HG02852 (cell line): ENCODE data around the gene CHST8.

Source experiments
- ATAC-seq: cut with Tn5 transposase; IDR thresholded peaks from one replicate; pipeline ENCODE4 v1.9.1; 2021; ENCODE audit warnings: mild to moderate bottlenecking, moderate library complexity; ENCODE audit not compliant: unreplicated experiment

The CHST8 gene

DNA sequence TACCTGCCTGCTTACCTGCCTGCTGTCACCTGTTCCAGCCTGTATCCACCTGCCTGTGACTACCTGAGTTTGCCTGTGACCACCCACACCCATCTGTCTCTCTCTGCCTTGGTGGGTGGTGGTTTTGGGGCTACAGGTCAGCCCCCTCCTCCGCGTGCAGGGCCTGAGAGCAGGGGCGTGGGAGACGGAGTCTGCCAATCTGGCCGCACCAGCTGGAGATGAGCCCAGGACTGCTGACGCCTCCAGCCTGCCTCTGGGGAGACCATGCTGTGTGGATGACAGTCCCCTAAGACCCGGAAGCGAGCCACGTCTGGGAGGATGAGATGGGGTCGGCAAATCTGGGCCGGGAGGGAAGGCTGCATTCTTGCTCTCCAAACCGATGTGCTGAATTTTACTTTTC, 159.0 kb downstream of the CHST8 start:
- ATAC-seq: no peak

DNA sequence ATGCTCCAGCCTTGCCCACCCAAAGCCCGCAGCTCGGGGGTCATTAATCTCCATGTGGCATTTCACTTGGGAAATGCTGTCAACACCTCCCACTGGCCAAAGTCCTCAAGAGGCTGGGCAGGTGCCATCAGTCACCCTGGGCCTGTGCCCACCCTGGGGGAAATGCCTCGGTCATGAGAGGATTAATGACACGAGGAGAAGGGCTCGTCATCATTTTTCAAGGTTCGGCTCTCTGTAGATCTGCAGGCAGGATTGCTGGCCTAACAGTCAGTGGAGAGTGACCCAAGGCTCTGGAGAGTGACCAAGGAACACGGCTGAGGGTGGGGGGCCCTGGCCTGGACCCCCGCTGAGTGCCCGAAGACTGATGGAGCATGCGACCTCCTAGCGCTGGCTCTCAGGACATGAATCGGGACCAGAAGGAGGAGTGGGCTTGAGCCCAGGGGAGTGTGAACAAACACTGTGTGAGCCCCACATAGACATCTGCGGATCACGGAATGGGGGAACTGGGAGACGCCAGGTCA, 159.7 kb downstream of the CHST8 start:
- ATAC-seq: no peak

DNA sequence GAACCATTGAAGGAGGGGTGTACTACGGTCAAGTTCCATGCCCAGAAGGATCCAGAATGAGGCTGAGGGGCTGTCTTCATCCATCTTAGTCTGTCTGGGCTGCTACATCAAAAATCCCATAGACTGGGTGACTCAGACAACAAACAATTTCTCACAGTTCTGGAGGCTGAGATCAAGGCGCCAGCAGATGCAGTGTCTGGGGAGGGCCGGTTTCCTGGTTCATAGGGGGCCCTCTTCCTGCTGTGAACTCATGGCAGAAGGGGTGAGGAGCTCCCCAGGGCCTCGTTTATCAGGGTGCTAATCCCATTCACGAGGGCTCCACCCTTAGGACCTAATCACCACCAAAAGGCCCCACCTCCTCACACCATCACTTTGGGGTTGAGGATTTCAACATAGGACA, 160.2 kb downstream of the CHST8 start:
- ATAC-seq: no peak

DNA sequence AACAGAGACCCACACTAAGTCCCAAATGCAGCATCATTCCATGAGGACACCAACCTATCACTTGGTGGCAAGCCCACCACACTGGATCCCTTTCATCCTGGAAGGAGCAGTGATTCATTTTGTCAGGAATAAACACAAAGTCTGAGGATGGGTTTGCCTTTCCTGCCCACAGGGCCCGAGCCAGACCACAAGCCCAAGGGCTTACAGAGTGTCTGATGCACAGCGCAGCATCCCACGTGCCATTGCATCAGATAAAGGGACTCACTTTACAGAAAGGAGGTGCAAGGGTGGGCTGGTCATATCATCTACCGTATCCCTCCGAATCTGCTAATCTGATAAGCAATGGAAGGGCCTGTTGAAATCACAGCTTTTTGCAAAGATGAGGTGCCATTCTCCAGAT, 162.7 kb downstream of the CHST8 start:
- no peak for ATAC-seq

DNA sequence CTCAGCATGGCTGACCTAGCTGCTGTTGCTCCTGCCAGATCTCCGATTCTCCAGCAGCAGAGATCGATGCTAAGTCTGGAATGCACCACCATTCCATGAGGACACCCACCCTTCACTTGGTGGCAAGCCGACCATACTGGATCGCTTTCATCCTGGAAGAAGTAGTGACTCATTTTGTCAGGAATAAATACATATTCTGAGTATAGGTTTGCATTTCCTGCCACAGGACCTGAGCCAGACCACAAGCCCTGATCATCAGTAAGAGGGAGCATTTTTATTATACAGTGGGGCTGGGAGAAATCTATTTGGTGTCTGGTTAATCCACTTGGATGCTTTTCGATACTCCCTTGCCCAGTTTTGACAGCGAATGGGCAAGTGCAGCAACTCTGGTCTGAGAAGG, 164.0 kb downstream of the CHST8 start:
- no peak for ATAC-seq

DNA sequence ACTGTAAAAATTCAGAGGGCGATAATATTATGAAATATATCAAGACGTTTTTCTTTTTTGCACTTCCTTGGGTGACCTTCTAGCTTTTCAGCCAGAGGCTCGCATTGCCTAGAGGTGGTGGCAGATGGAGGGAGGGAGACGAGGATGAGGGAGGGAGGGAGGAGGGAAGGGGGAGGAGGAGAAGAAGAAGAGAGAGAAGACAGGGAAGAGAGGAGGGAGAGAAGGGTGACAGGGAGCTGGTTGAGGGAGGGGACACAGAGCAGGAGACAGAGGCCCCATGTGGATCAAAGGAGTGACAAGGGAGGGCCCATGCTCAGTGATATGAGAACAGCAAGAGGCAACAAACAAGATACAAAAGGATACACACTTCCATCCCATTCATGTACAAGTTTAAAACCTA, 166.9 kb downstream of the CHST8 start:
- ATAC-seq: no peak

DNA sequence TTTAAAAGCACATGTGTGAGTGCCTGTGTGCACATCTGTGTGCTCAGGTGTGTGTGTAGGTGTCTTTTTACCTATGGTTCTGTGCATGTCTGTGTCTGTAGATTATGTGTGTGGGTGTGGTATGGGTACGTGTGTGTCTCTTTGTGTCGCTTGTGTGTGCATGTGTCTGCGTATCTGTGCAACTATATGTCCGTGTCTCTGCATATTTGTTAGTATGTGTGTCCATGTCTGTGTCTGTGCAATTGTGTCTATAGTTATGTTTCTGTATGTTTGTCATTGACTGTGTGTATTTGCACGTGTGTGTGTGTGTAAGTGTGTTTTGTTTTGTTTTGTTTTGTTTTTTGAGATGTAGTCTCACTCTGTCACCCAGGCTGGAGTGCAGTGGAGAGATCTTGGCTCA, 167.6 kb downstream of the CHST8 start:
- ATAC-seq: no peak

DNA sequence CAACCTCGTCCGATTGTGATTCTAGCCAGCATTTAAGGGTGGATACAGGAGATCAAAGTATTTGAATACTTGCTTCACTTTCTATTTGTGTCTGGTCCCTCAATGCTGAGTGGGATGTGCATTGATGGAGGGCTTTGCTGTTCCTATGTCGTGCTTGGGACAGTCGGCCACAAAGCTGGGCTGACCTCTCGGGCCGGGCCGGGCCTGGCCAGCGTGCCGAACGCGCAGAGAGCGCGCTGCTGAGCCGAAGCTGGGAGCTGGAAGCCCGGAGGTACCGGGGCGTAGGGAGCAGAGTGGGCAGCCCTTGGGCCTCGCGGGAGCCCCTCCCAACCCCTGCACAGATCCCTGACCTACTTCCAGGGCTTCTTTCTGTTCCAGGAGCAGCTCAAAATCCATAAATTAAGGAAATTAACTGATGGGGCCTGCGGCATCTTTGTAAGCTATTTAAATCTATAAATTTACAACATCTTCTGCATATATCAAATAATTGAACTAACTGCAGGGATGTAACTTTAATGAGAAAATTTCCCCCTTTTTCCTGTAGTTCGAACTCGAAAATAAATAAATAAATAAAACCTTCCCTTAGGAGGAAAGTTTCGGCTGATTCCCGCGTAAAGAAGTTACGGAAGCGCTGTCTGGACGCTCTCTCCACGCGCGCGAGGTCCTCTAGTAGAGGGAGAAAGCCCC, 173.1 kb downstream of the CHST8 start:
- ATAC-seq: no peak

DNA sequence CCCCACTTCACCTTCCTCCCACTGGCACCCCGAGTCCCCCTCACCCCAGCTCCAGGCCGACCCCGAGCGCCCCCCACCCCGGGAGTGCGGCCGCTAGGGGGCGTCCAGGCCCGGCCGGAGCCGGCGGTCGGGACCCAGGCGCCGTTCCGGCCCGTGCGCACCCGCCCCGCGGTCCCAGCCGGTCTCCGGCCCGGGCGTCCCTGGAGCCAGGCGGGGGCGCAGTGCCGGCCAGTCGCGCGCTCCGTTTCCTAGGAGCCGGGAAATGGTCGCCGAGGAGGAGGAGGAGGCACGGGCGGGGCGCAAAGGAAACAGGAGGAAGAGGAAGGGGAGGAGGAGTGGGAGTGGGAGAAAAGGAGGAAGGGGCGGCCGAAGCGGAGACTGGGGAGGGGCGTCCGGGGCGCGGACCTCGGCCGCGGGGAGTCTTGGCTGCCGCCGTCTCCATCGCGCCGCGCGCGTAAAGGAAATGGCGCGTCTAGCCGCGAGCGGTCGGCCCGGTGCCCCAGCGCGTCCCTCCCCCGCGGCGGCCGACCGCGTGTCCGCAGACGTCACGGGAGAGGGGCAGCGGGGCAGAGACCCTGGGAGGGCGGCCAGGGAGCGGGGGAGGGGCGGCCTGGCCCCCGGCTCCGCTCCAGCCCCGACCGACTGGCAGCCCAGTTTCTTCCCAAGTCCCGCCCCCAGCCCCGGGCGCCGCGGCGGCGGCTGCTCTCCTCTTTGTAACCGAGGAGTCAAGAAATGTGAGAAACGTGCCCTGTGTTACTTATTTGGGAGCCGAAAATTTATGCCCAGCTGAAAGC, 173.8 kb downstream of the CHST8 start:
- ATAC-seq: no peak

DNA sequence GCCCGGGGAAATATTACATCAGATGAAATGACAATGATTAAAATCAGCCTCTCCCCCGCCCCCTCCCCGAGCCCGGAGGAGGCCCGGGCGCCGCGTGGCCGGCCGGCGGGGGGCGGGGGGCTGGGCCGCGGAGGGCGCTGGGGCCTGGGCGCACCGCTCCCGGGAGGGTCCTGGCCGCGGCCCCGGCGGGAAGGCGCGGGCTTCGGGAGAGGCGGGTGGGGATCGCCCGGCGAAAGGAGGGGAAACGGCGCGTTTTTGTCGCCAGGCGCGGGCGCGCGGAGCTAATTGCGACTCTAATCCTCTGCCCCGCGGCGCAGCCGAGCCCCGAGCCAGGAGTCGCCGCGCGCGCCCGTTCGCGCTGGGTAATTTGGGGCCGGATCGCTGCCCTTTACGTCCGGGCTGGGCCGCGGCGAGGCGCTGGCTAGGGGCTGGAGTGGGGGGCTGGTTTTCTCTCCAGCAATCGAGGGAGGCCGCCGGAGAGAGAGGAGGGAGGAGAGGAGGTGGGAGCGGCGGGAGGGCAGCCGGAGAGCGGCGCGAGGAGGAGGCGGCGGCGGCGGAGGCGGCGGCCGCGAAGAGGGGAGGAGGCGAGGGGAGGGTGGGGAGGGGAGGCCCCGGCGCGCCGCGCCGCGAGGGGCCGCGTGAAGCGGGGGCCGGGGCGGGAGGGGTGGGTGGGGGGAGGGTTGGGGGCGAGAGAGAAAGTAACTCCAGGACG, 174.6 kb downstream of the CHST8 start, which contains the start of gene KCTD15:
Gene KCTD15 (plus strand): TSS at position 707 of the 712 bp plus-strand sequence. CDS start 3,585 bp downstream, outside the sequence.
- no peak for ATAC-seq

DNA sequence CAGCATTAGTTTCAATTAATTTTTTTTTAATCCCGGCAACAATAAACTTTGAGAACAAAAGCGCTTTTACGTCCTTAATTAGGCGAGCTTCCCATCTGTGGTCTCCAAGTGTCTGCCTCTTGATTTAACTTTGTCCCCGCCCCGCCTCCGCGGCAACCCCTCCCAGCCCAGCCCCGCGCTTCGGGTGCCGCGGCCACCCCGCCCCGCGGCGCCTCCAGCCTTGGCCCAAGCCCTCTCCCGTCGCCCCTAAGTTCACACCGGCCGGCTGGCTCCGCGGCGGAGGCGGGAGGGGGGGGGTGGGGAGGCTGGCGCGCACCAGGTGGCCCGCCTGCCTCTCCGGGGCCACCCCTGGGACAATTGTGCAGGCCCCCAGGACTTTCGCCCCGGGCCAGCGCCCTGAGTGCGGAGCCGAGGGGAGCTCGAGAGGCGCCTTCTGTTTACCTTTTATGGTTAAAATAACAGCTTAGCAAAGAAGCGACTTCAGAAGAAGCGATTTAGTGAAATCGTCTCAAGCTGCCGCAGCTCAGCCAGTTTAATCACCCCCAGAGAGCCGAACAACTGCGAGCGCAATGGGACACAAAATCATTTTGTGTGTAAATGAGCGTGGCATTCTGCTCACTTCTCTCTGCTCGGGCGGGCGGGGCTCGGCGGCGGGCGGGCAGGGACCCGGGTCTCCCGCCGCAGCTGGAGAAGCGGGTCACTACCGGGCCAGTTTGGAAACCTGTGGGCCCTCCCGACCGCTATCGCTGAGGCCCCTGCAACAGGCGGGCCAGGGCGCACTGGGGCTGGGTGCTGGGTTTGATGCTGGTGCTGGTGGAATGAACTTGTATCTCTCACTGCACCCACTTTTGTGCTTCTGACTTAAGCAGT, 176.3 kb downstream of the CHST8 start:
- ATAC-seq: no peak

DNA sequence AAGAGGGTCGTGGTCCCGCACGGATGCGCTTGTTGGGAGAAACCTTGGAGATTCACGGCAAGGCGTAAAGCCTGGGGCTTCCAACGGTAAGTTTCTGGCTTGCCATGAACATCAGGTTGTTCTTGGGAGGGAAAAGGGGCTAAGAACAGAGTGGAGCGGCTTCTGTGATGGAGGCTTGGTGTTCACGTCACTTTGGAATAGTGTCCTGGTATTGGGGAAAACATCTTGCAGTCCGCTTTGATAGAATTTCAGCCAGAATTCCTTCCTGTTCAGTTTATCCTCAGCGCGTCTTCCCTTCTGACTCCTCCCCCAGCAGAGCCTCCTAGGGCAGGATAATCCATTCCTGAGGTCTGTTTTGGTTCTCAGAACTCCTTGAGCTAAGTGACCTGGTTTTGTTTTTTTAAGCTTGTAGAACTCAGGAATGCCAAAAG, 176.9 kb downstream of the CHST8 start:
- ATAC-seq: no peak

DNA sequence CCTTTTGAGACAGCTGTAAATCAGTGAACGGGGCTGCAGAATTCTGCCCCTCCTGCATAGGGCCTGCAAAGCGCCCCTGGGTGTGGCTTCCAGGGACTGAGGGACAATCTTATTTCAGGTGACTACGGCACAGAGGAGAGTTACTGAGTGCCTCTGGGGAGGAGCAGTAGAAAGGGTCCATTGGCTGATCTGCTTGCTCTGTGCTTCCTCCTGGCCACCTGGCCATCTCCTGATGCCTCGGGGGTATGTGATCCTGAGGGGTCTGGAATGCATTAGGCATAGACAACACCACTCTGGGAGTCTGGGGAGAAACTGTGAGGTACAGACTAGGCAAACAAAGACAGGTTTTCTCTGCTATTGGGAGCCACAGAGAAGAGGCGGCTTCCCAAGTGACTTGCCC, 177.7 kb downstream of the CHST8 start:
- no peak for ATAC-seq

DNA sequence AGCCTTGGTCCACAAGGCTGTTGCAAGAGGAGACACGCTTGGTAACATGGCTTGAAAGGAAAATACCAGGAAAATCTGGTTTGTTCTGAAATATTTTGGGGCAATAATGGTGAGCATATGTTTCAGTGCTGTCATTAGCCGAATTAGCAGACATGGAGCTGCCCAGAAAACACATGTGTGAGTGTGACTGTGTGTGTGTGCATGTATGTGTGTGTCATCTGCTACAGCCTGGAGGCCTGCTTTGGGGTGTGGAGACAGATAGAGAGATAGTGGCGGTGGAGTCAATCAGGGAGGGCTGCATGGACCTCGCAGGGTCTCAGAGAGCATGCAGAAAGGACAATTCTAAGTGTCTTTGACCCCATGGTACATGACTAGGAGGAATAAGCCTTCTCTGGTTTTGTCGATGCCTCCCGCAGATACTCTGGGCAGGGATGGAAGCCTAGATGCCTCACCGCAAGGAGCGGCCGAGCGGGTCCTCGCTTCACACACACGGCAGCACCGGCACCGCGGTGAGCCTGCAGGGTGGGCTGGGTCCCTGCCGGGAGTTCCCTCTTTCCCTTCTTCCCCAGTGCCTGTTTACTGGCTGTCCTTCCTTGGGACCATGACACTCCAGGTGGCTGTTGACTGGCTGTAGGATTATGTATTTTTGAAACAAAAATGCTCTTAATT, 178.4 kb downstream of the CHST8 start:
- ATAC-seq: no peak

DNA sequence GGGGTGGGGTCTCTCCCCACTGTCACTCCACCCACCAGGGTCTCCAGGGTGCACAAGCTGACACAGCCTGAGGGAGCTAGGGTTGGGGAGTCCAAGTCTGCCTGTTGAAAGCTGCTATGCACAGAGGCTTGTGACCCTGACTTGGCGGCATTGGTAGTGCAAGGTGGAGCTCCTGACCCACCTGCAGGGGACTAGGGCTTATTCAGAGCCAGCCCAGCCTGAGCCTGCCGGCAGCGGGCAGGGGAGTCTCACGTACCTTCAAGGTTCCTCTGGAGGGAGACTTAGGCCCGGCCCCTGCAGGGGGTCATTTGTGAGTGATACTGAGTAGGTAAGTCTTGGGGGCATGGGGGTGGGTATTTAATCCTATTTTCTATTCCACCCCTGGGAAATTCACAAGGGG, 179.7 kb downstream of the CHST8 start:
- ATAC-seq: no peak

DNA sequence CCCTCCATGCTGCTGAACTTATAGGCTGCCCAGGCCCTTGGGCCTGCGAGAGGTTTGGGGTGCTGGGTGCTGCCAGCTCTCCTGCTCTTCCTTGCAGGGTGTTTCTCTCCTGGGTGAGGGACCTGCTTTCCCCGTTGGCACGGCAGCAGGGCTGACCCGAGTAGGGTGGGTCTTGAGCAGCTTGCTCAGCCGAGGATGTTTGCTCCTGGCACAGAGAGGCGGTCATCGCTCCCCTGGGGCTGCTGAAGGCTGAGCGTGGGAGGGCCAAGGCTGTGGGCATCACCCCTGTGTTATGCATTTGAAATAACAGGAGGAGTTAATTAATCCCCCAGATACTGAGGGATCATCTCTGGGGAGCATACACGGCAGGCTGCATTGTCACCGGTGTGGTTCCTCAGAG, 180.2 kb downstream of the CHST8 start:
- ATAC-seq: no peak

DNA sequence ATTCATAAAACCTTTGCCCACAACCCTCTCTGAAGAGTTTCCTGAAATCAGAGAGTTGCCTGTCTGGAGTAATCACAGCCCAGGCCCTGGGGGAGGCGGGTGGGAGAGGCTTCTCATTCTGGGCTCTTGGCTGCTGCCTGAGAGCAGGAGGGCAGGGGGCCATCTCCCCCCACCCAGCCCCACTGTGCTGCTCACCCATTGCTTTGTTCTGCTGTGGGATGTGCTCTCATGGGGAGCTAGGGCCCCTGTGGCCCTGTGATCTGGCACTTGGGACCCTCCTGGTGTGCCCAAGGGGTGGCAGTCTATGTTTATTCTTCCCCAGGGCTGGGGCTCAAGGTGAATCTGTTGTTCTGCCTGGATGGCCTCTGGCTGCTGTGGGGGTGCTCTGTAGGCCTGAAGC, 181.0 kb downstream of the CHST8 start:
- ATAC-seq: no peak

DNA sequence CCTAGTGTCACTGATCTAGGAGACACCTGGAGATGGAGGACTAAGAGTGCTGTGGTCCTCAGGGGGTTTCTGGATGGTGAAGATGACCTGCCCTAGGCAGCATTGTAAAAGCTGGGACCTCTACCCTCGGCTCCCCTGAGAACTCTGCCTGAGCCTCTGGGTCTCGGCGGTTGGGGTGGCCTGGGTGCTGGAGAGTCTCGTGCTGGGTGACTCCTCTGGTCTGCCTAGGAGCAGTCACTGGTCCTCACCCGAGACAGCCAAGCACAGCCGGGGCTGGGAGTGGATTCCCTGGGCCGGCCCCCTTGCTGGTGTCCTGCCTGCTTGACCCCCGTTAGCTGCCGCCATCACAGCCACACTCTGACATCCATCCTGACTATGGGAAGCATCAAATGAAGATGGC, 181.6 kb downstream of the CHST8 start:
- ATAC-seq: no peak

DNA sequence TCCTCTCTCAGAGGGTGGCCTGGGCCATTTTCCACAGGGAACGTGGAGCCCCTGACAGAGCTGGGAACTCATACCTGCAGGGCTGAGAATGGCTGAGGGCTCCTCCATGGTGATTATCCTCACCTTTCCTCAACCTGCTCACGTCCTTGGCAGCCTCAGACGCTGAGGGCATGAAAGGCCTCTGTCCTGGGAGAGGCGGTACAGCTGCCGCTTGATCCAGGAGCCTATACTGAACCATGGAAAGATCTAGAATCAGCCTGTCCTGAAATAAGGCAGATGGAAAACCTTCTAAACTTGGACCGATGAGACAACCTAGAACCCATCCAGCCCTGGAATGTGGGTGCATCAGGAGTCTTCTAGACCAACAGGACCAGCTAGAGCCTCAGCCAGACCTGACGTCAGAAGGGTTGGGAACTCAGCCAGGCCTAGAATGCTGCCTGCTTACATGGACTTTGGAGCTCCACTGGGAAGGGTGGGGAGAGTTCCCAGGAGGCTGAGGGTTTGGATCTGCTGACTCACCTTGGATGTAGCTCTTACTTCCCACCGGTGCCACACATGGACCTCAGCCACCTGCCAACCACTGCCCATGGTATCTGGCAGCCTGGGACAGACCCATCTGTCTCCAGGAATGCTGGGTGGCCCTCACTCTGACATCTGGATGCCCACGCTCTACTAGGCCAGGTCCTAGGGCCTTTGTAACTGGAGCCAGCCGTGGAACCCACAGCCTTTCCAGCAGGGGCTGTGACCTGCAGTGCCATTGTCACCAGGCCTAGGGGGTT, 182.5 kb downstream of the CHST8 start:
- no peak for ATAC-seq
